SK-N-SH treated with all-trans-retinoic acid at 6 μM for 48 hours (cell line): ENCODE results near the gene TAOK3.
"Not testable (repeated sequence)": the region's sequence is repeated elsewhere in the genome, so short reads cannot be mapped to it uniquely, and the experiment has no call there.

ENCODE experiments used
- ATAC-seq: fragments of 200-7000 bp; cut with Tn5 transposase; 3 replicates; pipeline ENCODE4 v1.9.1; 2020; ENCODE audit warnings: mild to moderate bottlenecking, moderate library complexity
- BACH2 ChIP-seq: fragments of 250-450 bp; sonication (Bioruptor Pico); IDR thresholded peaks from 2 replicates; pipeline ENCODE4 v1.9.0; 2021; ENCODE audit warnings: mild to moderate bottlenecking, borderline replicate concordance
- CREB5 ChIP-seq: fragments of 250-450 bp; sonication (Bioruptor Pico); IDR thresholded peaks from 2 replicates; pipeline ENCODE4 v1.5.1; 2020; ENCODE audit warnings: low read depth, mild to moderate bottlenecking, moderate library complexity
- CSDC2 ChIP-seq: fragments of 250-450 bp; sonication (Bioruptor Pico); IDR thresholded peaks from 2 replicates; pipeline ENCODE4 v1.5.0; 2020; ENCODE audit warnings: mild to moderate bottlenecking, moderate library complexity
- CSRNP3 ChIP-seq: fragments of 250-450 bp; sonication (Bioruptor Pico); IDR thresholded peaks from 2 replicates; pipeline ENCODE4 v1.5.1; 2021; ENCODE audit warnings: mild to moderate bottlenecking, moderate library complexity
- ESRRG ChIP-seq: fragments of 250-450 bp; sonication (Bioruptor Pico); IDR thresholded peaks from 2 replicates; pipeline ENCODE4 v1.6.1; 2021; ENCODE audit warnings: mild to moderate bottlenecking
- GLIS3 ChIP-seq: fragments of 250-450 bp; sonication (Bioruptor Pico); IDR thresholded peaks from 2 replicates; pipeline ENCODE4 v1.5.0; 2020; ENCODE audit warnings: mild to moderate bottlenecking, moderate library complexity
- ISL1 ChIP-seq: fragments of 250-450 bp; sonication (Bioruptor Pico); IDR thresholded peaks from 2 replicates; pipeline ENCODE4 v2.1.2; 2022; ENCODE audit warnings: mild to moderate bottlenecking, moderate library complexity
- OSR1 ChIP-seq: fragments of 250-450 bp; sonication (Bioruptor Pico); IDR thresholded peaks from 2 replicates; pipeline ENCODE4 v1.8.0; 2022; ENCODE audit warnings: moderate library complexity, mild to moderate bottlenecking, inconsistent platforms
- PATZ1 ChIP-seq: fragments of 250-450 bp; sonication (Bioruptor Pico); IDR thresholded peaks from 2 replicates; pipeline ENCODE4 v1.8.0; 2020; ENCODE audit warnings: mild to moderate bottlenecking, moderate library complexity, borderline replicate concordance
- POU6F1 ChIP-seq: fragments of 250-450 bp; sonication (Bioruptor Pico); IDR thresholded peaks from 2 replicates; pipeline ENCODE4 v1.8.0; 2021; ENCODE audit warnings: low read depth, mild to moderate bottlenecking, moderate library complexity, borderline replicate concordance
- RARB ChIP-seq: fragments of 250-450 bp; sonication (Bioruptor Pico); IDR thresholded peaks from 2 replicates; pipeline ENCODE4 v1.8.0; 2021; ENCODE audit warnings: mild to moderate bottlenecking, moderate library complexity
- SNAI2 ChIP-seq: fragments of 250-450 bp; sonication (Bioruptor Pico); IDR thresholded peaks from 2 replicates; pipeline ENCODE4 v1.5.0; 2020; ENCODE audit warnings: mild to moderate bottlenecking, moderate library complexity
- TOX ChIP-seq: fragments of 250-450 bp; sonication (Bioruptor Pico); IDR thresholded peaks from 2 replicates; pipeline ENCODE4 v1.8.0; 2021; ENCODE audit warnings: mild to moderate bottlenecking, moderate library complexity, borderline replicate concordance
- TSHZ2 ChIP-seq: fragments of 250-450 bp; sonication (Bioruptor Pico); IDR thresholded peaks from 2 replicates; pipeline ENCODE4 v1.5.0; 2020; ENCODE audit warnings: mild to moderate bottlenecking, moderate library complexity
- ZC3H10 ChIP-seq: fragments of 250-450 bp; sonication (Bioruptor Pico); IDR thresholded peaks from 2 replicates; pipeline ENCODE4 v1.5.1; 2021; ENCODE audit warnings: mild to moderate bottlenecking, moderate library complexity
- ZFP3 ChIP-seq: fragments of 250-450 bp; sonication (Bioruptor Pico); IDR thresholded peaks from 2 replicates; pipeline ENCODE4 v1.5.0; 2020; ENCODE audit warnings: mild to moderate bottlenecking, moderate library complexity
- ZFP30 ChIP-seq: fragments of 450-650 bp; formaldehyde crosslinking; IDR thresholded peaks from 2 replicates; pipeline ENCODE4 v1.5.0; 2022; ENCODE audit warnings: mild to moderate bottlenecking, moderate library complexity
- ZNF565 ChIP-seq: fragments of 450-650 bp; formaldehyde crosslinking; conservative IDR thresholded peaks from 2 replicates; pipeline ENCODE4 v1.5.0; 2020; ENCODE audit warnings: low read depth, mild to moderate bottlenecking, moderate library complexity
- ZNF70 ChIP-seq: fragments of 450-650 bp; formaldehyde crosslinking; IDR thresholded peaks from 2 replicates; pipeline ENCODE4 v1.5.0; 2020; ENCODE audit warnings: mild to moderate bottlenecking, moderate library complexity
- ZNF8 ChIP-seq: fragments of 450-650 bp; formaldehyde crosslinking; IDR thresholded peaks from 2 replicates; pipeline ENCODE4 v1.5.0; 2020; ENCODE audit warnings: mild to moderate bottlenecking, moderate library complexity

TAOK3 gene

GRCh38 chr12:118409834-118410233 lies 37.1 kb upstream of the TAOK3 start (continued):
- TF ChIP-seq OSR1: no peak
- TF ChIP-seq ZC3H10 (CRISPR knock-in tag): no peak
- no peak for TF ChIP-seq RARB (CRISPR knock-in tag)
- TF ChIP-seq ZFP30 (CRISPR knock-in tag): no peak
- no peak for TF ChIP-seq TOX (CRISPR knock-in tag)
- TF ChIP-seq ZNF8: no peak
- TF ChIP-seq GLIS3: no peak
- TF ChIP-seq, all 23 proteins: peak for 0

- not testable (repeated sequence) for ATAC-seq
Measured at GRCh38 chr12:118408241-118408640, 35.5 kb upstream of the TAOK3 start.

GRCh38 chr12:118404876-118405521 lies 32.3 kb upstream of the TAOK3 start:
- peak; percentile 86 for ATAC-seq
- TF ChIP-seq ZNF70 (CRISPR knock-in tag): no peak
- TF ChIP-seq POU6F1 (CRISPR knock-in tag): no peak
- TF ChIP-seq PATZ1 (CRISPR knock-in tag): no peak
- no peak for TF ChIP-seq ZFP30 (CRISPR knock-in tag)
- no peak for TF ChIP-seq BACH2 (CRISPR knock-in tag)
- no peak for TF ChIP-seq ZFP3
- no peak for TF ChIP-seq ZC3H10 (CRISPR knock-in tag)
- no peak for TF ChIP-seq TOX (CRISPR knock-in tag)
- TF ChIP-seq ESRRG (CRISPR knock-in tag): no peak
- no peak for TF ChIP-seq OSR1
- TF ChIP-seq CSRNP3 (CRISPR knock-in tag): no peak
- no peak for TF ChIP-seq SNAI2 (CRISPR knock-in tag)
- TF ChIP-seq TSHZ2 (CRISPR knock-in tag): no peak

- no peak for TF ChIP-seq GLIS3
- no peak for TF ChIP-seq TOX (CRISPR knock-in tag)
- no peak for TF ChIP-seq CREB5 (CRISPR knock-in tag)
- TF ChIP-seq SNAI2 (CRISPR knock-in tag): no peak
- peak; percentile 81 for ATAC-seq
Measured at GRCh38 chr12:118402251-118402650, 29.5 kb upstream of the TAOK3 start.

GRCh38 chr12:118398940-118399339 lies 26.2 kb upstream of the TAOK3 start:
- ATAC-seq: no peak; the same call in 2 of the 3 replicates
- TF ChIP-seq ZNF565 (CRISPR knock-in tag): no peak
- no peak for TF ChIP-seq SNAI2 (CRISPR knock-in tag)
- TF ChIP-seq RARB (CRISPR knock-in tag): no peak
- TF ChIP-seq CSDC2 (CRISPR knock-in tag): no peak
- no peak for TF ChIP-seq BACH2 (CRISPR knock-in tag)
- no peak for TF ChIP-seq TOX (CRISPR knock-in tag)
- TF ChIP-seq PATZ1 (CRISPR knock-in tag): no peak
- no peak for TF ChIP-seq ZFP30 (CRISPR knock-in tag)
- no peak for TF ChIP-seq ISL1 (CRISPR knock-in tag)
- TF ChIP-seq POU6F1 (CRISPR knock-in tag): no peak
- no peak for TF ChIP-seq ZFP3
